HG02938 (cell line): ENCODE results near the gene BPIFA2.
"Not testable (repeated sequence)": the region's sequence is repeated elsewhere in the genome, so short reads cannot be mapped to it uniquely, and the experiment has no call there.

Experiments used
- ATAC-seq: cut with Tn5 transposase; IDR thresholded peaks from one replicate; pipeline ENCODE4 v1.9.1; 2021; ENCODE audit warnings: mild to moderate bottlenecking, moderate library complexity; ENCODE audit not compliant: unreplicated experiment

Gene BPIFA2

GRCh38 chr20:33167859-33168258, at the start of gene BPIFA2:
BPIFA2 (plus strand) TSS chr20:33168159; CDS start chr20:33169146, 987 bp downstream.
- no peak for ATAC-seq

GRCh38 chr20:33119725-33120720, 47.9 kb upstream of the BPIFA2 start:
- ATAC-seq: peak; percentile 67

GRCh38 chr20:33120934-33121333, 47.0 kb upstream of the BPIFA2 start:
- ATAC-seq: no peak

- ATAC-seq: not testable (repeated sequence)
These were observed 45.7 kb upstream of the BPIFA2 start for GRCh38 chr20:33122297-33122696.

- no peak for ATAC-seq
These were observed 43.7 kb upstream of the BPIFA2 start for GRCh38 chr20:33124261-33124660.

GRCh38 chr20:33124994-33125393, 43.0 kb upstream of the BPIFA2 start:
- no peak for ATAC-seq

- no peak for ATAC-seq
These were observed 42.0 kb upstream of the BPIFA2 start for GRCh38 chr20:33125983-33126382.

- no peak for ATAC-seq
These were observed 40.4 kb upstream of the BPIFA2 start for GRCh38 chr20:33127422-33128097.

GRCh38 chr20:33130568-33131061, 37.3 kb upstream of the BPIFA2 start:
- no peak for ATAC-seq

GRCh38 chr20:33131949-33132473, 35.9 kb upstream of the BPIFA2 start:
- ATAC-seq: no peak

GRCh38 chr20:33132513-33133372, 35.2 kb upstream of the BPIFA2 start:
- ATAC-seq: no peak

- ATAC-seq: no peak
These were observed 34.5 kb upstream of the BPIFA2 start for GRCh38 chr20:33133373-33133941.

- no peak for ATAC-seq
These were observed 30.8 kb upstream of the BPIFA2 start for GRCh38 chr20:33137195-33137594.

GRCh38 chr20:33139467-33139866, 28.5 kb upstream of the BPIFA2 start:
- ATAC-seq: no peak

GRCh38 chr20:33145521-33145920, 22.4 kb upstream of the BPIFA2 start:
- ATAC-seq: no peak

- no peak for ATAC-seq
These were observed 20.7 kb upstream of the BPIFA2 start for GRCh38 chr20:33147299-33147698.

GRCh38 chr20:33148040-33148439, 19.9 kb upstream of the BPIFA2 start:
- no peak for ATAC-seq

GRCh38 chr20:33154252-33154651, 13.7 kb upstream of the BPIFA2 start:
- no peak for ATAC-seq

- no peak for ATAC-seq
These were observed 9.1 kb upstream of the BPIFA2 start for GRCh38 chr20:33158637-33159385.
